Epithelial cell of proximal tubule (primary cell): Measurements from ENCODE around the gene B4GALT1. TPM values are rescaled to one million over a fixed set of nuclear protein-coding genes. Genes with fewer than 3 reads are reported as not detected.

Experiments
- DNase-seq: peaks from one replicate; pipeline ENCODE4 v3.0.0-alpha.2; 2011; ENCODE audit warnings: low read depth
- H3K4me3 ChIP-seq: 2 replicates; pipeline ENCODE4 v1.5.1; 2011; ENCODE audit warnings: low read depth, mild to moderate bottlenecking, low read length
- CTCF ChIP-seq: conservative IDR thresholded peaks from 2 replicates; pipeline ENCODE4 v1.5.1; 2012; ENCODE audit warnings: low read depth, mild to moderate bottlenecking, low read length
- total RNA-seq: library from RNA; depleted of rRNA; stranded (reverse); fragments of >200 nt; gene quantifications from 2 replicates; pipeline ENCODE4 v1.2.3, GENCODE V29; 2015

B4GALT1 gene
- total RNA-seq, 1 donor from 2014 or later = 60.7 TPM

GRCh38 chr9:33154371-33154770 lies 12.8 kb downstream of the B4GALT1 start:
- no peak for DNase-seq
- TF ChIP-seq CTCF = no peak
- no peak overlapping the region for H3K4me3 ChIP-seq

- no peak for TF ChIP-seq CTCF
- no peak overlapping the region for H3K4me3 ChIP-seq
- no peak for DNase-seq
These were observed 13.5 kb downstream of the B4GALT1 start for GRCh38 chr9:33153666-33154065.

- no peak for DNase-seq
- no peak for TF ChIP-seq CTCF
These were observed 14.1 kb downstream of the B4GALT1 start for GRCh38 chr9:33153001-33153400.

GRCh38 chr9:33151601-33152000 lies 15.5 kb downstream of the B4GALT1 start:
- no peak for TF ChIP-seq CTCF
- DNase-seq = no peak
- no peak overlapping the region for H3K4me3 ChIP-seq

More at GRCh38 chr9:33153001-33153400, 14.1 kb downstream of the B4GALT1 start:
- H3K4me3 ChIP-seq = no peak overlapping the region

- TF ChIP-seq CTCF = no peak
- no peak overlapping the region for H3K4me3 ChIP-seq
- peak; percentile 80 for DNase-seq
These were observed 16.1 kb downstream of the B4GALT1 start for GRCh38 chr9:33151007-33151557.

GRCh38 chr9:33148367-33149014 lies 18.6 kb downstream of the B4GALT1 start:
- DNase-seq = no peak
- no peak for TF ChIP-seq CTCF
- H3K4me3 ChIP-seq = no peak overlapping the region
